Panc1 (cell line): ENCODE measurements around the gene GLT1D1. TPM values are rescaled to one million over a fixed set of nuclear protein-coding genes. Genes with fewer than 3 reads are reported as not detected.
"Not testable (repeated sequence)": the region's sequence is repeated elsewhere in the genome, so short reads cannot be mapped to it uniquely, and the experiment has no call there.

Experiments used
- ATAC-seq: fragments of 200-7000 bp; cut with Tn5 transposase; 2 replicates; pipeline ENCODE4 v1.9.1; 2020; ENCODE audit warnings: mild to moderate bottlenecking, moderate library complexity
- BruUV-seq: library from RNA; stranded (reverse); fragments of 400-500 nt; replicated peaks from 2 replicates; lab custom pipeline; 2021; lab: Mats Ljungman, UMichigan
- CTCF ChIA-PET: fragments of 300-600 bp; sonication (Branson Sonifier 250); formaldehyde crosslinking; loops from one replicate; lab custom pipeline; 2022; ENCODE audit warnings: antibody characterized with exemption; lab: Charles Lee
- POLR2A ChIA-PET: fragments of 300-600 bp; sonication (Branson Sonifier 250); formaldehyde crosslinking; loops from one replicate; lab custom pipeline; 2022; ENCODE audit warnings: antibody characterized with exemption; lab: Charles Lee
- DNase-seq: peaks from one replicate; pipeline ENCODE4 v3.0.0-alpha.2; 2010; ENCODE audit warnings: low read depth, low spot score
- H3K27ac ChIP-seq: 2 replicates; pipeline ENCODE4 v1.5.1; 2011; ENCODE audit warnings: mild to moderate bottlenecking, low read length, inconsistent platforms
- H3K27me3 ChIP-seq: fragments of 200-500 bp; sonication (Bioruptor generic); 2 replicates; pipeline ENCODE4 v1.6.0; 2014; ENCODE audit warnings: low read length, inconsistent platforms; ENCODE audit not compliant: control insufficient read depth, insufficient read depth
- H3K36me3 ChIP-seq: fragments of 200-500 bp; sonication (Bioruptor generic); 2 replicates; pipeline ENCODE4 v1.5.1; 2014; ENCODE audit warnings: inconsistent platforms, mild to moderate bottlenecking, low read length, moderate library complexity; ENCODE audit not compliant: control insufficient read depth, insufficient read depth
- H3K4me1 ChIP-seq: 2 replicates; pipeline ENCODE4 v1.5.1; 2011; ENCODE audit warnings: inconsistent platforms, mild to moderate bottlenecking, low read length, moderate library complexity; ENCODE audit not compliant: control insufficient read depth, insufficient read depth
- H3K4me3 ChIP-seq, 2 experiments: 2 replicates each; pipeline ENCODE4 v1.5.1; 2011 to 2012; ENCODE audit warnings: low read depth in 2 of 2, low read length in 2 of 2, mild to moderate bottlenecking in 2 of 2, inconsistent platforms in 1 of 2, moderate library complexity in 1 of 2
- H3K9me3 ChIP-seq: fragments of 200-500 bp; sonication (Bioruptor generic); 2 replicates; pipeline ENCODE4 v1.5.1; 2014; ENCODE audit warnings: low read depth, mild to moderate bottlenecking, inconsistent platforms, low read length, moderate library complexity; ENCODE audit not compliant: control insufficient read depth, insufficient read depth
- CTCF ChIP-seq: fragments of 450-650 bp; IDR thresholded peaks from 2 replicates; pipeline ENCODE4 v1.5.1; 2017; ENCODE audit warnings: mild to moderate bottlenecking
- POLR2AphosphoS5 ChIP-seq: IDR thresholded peaks from 2 replicates; pipeline ENCODE4 v1.6.1; 2012; ENCODE audit warnings: mild to moderate bottlenecking, low read depth, low read length, moderate library complexity
- REST ChIP-seq, 2 experiments: IDR thresholded peaks; 2 replicates each; pipeline ENCODE4 v1.6.1; 2011 to 2012; ENCODE audit warnings: low read depth in 2 of 2, control low read depth in 1 of 2, low read length in 1 of 2, mild to moderate bottlenecking in 1 of 2, moderate library complexity in 1 of 2; ENCODE audit not compliant: insufficient read depth in 1 of 2
- SIN3A ChIP-seq: IDR thresholded peaks from 2 replicates; pipeline ENCODE4 v1.6.1; 2012; ENCODE audit warnings: low read depth, mild to moderate bottlenecking, low read length, moderate library complexity, borderline replicate concordance; ENCODE audit not compliant: insufficient read depth
- TCF7L2 ChIP-seq: IDR thresholded peaks from 2 replicates; pipeline ENCODE4 v1.6.1; 2011; ENCODE audit warnings: mild to moderate bottlenecking, low read depth, low read length, inconsistent platforms
- in situ Hi-C: cut with HindIII; loops from 2 replicates; pipeline ENCODE4 v1.10.0; 2016; ENCODE audit warnings: low sequenced_read_pairs, low pct_unique_long_range_greater_than_20kb
- intact Hi-C: fragments of 100-400 bp; cut with micrococcal nuclease; formaldehyde crosslinking; loops from one replicate; pipeline ENCODE4 v1.10.0; 2022; ENCODE audit not compliant: unreplicated experiment
- total RNA-seq: library from RNA; stranded (reverse); gene quantifications from one replicate; pipeline ENCODE4 v1.2.1, GENCODE V29; 2021; ENCODE audit not compliant: unreplicated experiment

GLT1D1 gene
- total RNA-seq, 1 experiment from 2014 or later: not detected

GRCh38 chr12:128844031-128844635 lies 9.1 kb upstream of the GLT1D1 start:
- no peak for TF ChIP-seq POLR2AphosphoS5
- TF ChIP-seq REST (IDR thresholded peaks at IDR 0.05; ENCODE audit: insufficient read depth in 1 of 2, low read depth in 2 of 2, low read length in 1 of 2): no peak
- TF ChIP-seq TCF7L2: no peak
- Histone ChIP-seq H3K27ac (no peak overlapping the region), H3K9me3 (no peaks in the 10 kb centered on the region), H3K36me3 (no peaks in the 10 kb centered on the region), H3K4me3 (no peak overlapping the region), H3K27me3 (peaks cover 5% of the 10 kb centered on the region; the same call in 1 of the 2 replicates), H3K4me1 (no peaks in the 10 kb centered on the region)
- ChIA-PET POLR2A (no interaction called here), CTCF (no interaction called here)
- intact Hi-C loops: no loop called here
- in situ Hi-C loops: no loop called here
- ATAC-seq (no peak), DNase-seq (no peak)
- no TSS peak for BruUV-seq

- POLR2A ChIA-PET: not testable (repeated sequence)
Measured at GRCh38 chr12:128846671-128847070, 6.6 kb upstream of the GLT1D1 start.

GRCh38 chr12:128848371-128848770 lies 4.9 kb upstream of the GLT1D1 start:
- ATAC-seq: no peak
- intact Hi-C loops: no loop called here
- Histone ChIP-seq H3K4me1 (no peaks in the 10 kb centered on the region), H3K27me3 (no peaks in the 10 kb centered on the region; the same call in 1 of the 2 replicates), H3K4me3 (no peak overlapping the region), H3K27ac (no peak overlapping the region), H3K9me3 (no peaks in the 10 kb centered on the region), H3K36me3 (no peaks in the 10 kb centered on the region)
- DNase-seq: no peak
- no TSS peak for BruUV-seq
- CTCF ChIA-PET: no interaction called here
- TF ChIP-seq SIN3A (no peak), CTCF (no peak), REST (IDR thresholded peaks at IDR 0.05; ENCODE audit: insufficient read depth in 1 of 2, low read depth in 2 of 2, low read length in 1 of 2) (no peak), TCF7L2 (no peak), POLR2AphosphoS5 (no peak)
- POLR2A ChIA-PET: no interaction called here
- in situ Hi-C loops: no loop called here

More at GRCh38 chr12:128846671-128847070, 6.6 kb upstream of the GLT1D1 start:
- H3K4me3 ChIP-seq, H3K9me3 ChIP-seq, CTCF ChIA-PET, ATAC-seq, H3K27ac ChIP-seq, intact Hi-C loops, BruUV-seq, H3K27me3 ChIP-seq, DNase-seq, in situ Hi-C loops, H3K36me3 ChIP-seq, H3K4me1 ChIP-seq: not testable (repeated sequence)

- not testable (repeated sequence) for BruUV-seq
Measured at GRCh38 chr12:128849806-128850205, 3.5 kb upstream of the GLT1D1 start.

More at GRCh38 chr12:128849806-128850205, 3.5 kb upstream of the GLT1D1 start:
- H3K27me3 ChIP-seq, H3K9me3 ChIP-seq, H3K36me3 ChIP-seq, H3K27ac ChIP-seq, in situ Hi-C loops, H3K4me1 ChIP-seq, POLR2A ChIA-PET, DNase-seq, intact Hi-C loops, ATAC-seq, CTCF ChIA-PET, H3K4me3 ChIP-seq: not testable (repeated sequence)
